DOHH2 (cell line): Measurements from ENCODE around the gene DSCAM.

Experiments
- H3F3A ChIP-seq: fragments of 200-600 bp; sonication (generic), shearing (Covaris generic); 2 replicates; pipeline ENCODE4 v1.6.0; 2016; ENCODE audit warnings: antibody characterized with exemption, mild to moderate bottlenecking; ENCODE audit not compliant: control insufficient read depth, insufficient read depth
- H3K27ac ChIP-seq: fragments of 200-600 bp; sonication (generic); 2 replicates; pipeline ENCODE4 v1.5.1; 2014; ENCODE audit warnings: low read depth, mild to moderate bottlenecking, low read length, moderate library complexity
- H3K27me3 ChIP-seq: fragments of 200-600 bp; sonication (generic); 2 replicates; pipeline ENCODE4 v1.6.1; 2014; ENCODE audit warnings: mild to moderate bottlenecking, low read length, mixed read lengths; ENCODE audit not compliant: control insufficient read depth
- H3K36me3 ChIP-seq: fragments of 200-600 bp; sonication (generic); 2 replicates; pipeline ENCODE4 v1.6.1; 2014; ENCODE audit warnings: mild to moderate bottlenecking, low read length, moderate library complexity, mixed read lengths; ENCODE audit not compliant: control insufficient read depth
- H3K4me1 ChIP-seq: fragments of 200-600 bp; sonication (generic); 2 replicates; pipeline ENCODE4 v1.6.1; 2014; ENCODE audit warnings: mild to moderate bottlenecking, low read length, mixed read lengths; ENCODE audit not compliant: control insufficient read depth
- H3K4me2 ChIP-seq: fragments of 200-600 bp; sonication (generic); 2 replicates; pipeline ENCODE4 v1.6.0; 2014; ENCODE audit warnings: mild to moderate bottlenecking, low read length, moderate library complexity
- H3K4me3 ChIP-seq: fragments of 200-600 bp; sonication (generic); 2 replicates; pipeline ENCODE4 v1.5.1; 2014; ENCODE audit warnings: mild to moderate bottlenecking, low read length, mixed read lengths
- H3K79me2 ChIP-seq: fragments of 200-600 bp; sonication (generic); 2 replicates; pipeline ENCODE4 v1.6.1; 2014; ENCODE audit warnings: mild to moderate bottlenecking, low read length, mixed read lengths; ENCODE audit not compliant: control insufficient read depth
- H3K9me2 ChIP-seq: fragments of 200-600 bp; sonication (generic); replicated peaks from 2 replicates; pipeline ENCODE4 v1.6.1; 2014; ENCODE audit warnings: mild to moderate bottlenecking, low read length, mixed read lengths; ENCODE audit not compliant: control insufficient read depth
- H3K9me3 ChIP-seq: fragments of 200-600 bp; sonication (generic); 2 replicates; pipeline ENCODE4 v1.6.1; 2014; ENCODE audit warnings: antibody characterized with exemption, low read length, mixed read lengths; ENCODE audit not compliant: control insufficient read depth, insufficient read depth
- H4K20me1 ChIP-seq: fragments of 200-600 bp; sonication (generic); 2 replicates; pipeline ENCODE4 v1.6.0; 2014; ENCODE audit warnings: low read depth, mild to moderate bottlenecking, antibody characterized with exemption, low read length, moderate library complexity; ENCODE audit not compliant: control insufficient read depth, insufficient read depth
- EZH2phosphoT487 ChIP-seq: fragments of 200-600 bp; sonication (generic); IDR thresholded peaks from 2 replicates; pipeline ENCODE4 v1.6.1; 2017; ENCODE audit warnings: borderline replicate concordance, mild to moderate bottlenecking, antibody characterized with exemption, low read length, moderate library complexity, mixed read lengths
- TF ChIP-seq, protein P1 (sequence below): fragments of 200-600 bp; sonication (generic); IDR thresholded peaks from one replicate; pipeline ENCODE4 v1.5.1; 2014; ENCODE audit warnings: antibody characterized with exemption, mild to moderate bottlenecking, low read depth, low read length; ENCODE audit not compliant: poor library complexity, severe bottlenecking

The DSCAM gene

GRCh38 chr21:40463176-40463575 is 383.8 kb downstream of the DSCAM start:
- no peak for TF ChIP-seq EZH2phosphoT487
- TF ChIP-seq, protein P1, sequence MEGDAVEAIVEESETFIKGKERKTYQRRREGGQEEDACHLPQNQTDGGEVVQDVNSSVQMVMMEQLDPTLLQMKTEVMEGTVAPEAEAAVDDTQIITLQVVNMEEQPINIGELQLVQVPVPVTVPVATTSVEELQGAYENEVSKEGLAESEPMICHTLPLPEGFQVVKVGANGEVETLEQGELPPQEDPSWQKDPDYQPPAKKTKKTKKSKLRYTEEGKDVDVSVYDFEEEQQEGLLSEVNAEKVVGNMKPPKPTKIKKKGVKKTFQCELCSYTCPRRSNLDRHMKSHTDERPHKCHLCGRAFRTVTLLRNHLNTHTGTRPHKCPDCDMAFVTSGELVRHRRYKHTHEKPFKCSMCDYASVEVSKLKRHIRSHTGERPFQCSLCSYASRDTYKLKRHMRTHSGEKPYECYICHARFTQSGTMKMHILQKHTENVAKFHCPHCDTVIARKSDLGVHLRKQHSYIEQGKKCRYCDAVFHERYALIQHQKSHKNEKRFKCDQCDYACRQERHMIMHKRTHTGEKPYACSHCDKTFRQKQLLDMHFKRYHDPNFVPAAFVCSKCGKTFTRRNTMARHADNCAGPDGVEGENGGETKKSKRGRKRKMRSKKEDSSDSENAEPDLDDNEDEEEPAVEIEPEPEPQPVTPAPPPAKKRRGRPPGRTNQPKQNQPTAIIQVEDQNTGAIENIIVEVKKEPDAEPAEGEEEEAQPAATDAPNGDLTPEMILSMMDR: no peak
- Histone ChIP-seq H3K79me2 (no peaks in the 10 kb centered on the region), H3K4me3 (no peak overlapping the region)

GRCh38 chr21:40461008-40461407 is 385.9 kb downstream of the DSCAM start:
- Histone ChIP-seq H3K9me2 (no peaks in the 10 kb centered on the region), H3K27ac (no peak overlapping the region), H3F3A (no peaks in the 10 kb centered on the region), H3K79me2 (no peaks in the 10 kb centered on the region), H4K20me1 (no peaks in the 10 kb centered on the region), H3K36me3 (no peaks in the 10 kb centered on the region), H3K9me3 (no peaks in the 10 kb centered on the region), H3K27me3 (no peaks in the 10 kb centered on the region), H3K4me1 (no peaks in the 10 kb centered on the region), H3K4me2 (no peak overlapping the region), H3K4me3 (no peak overlapping the region)
- TF ChIP-seq, protein P1: no peak
- TF ChIP-seq EZH2phosphoT487: no peak

More at GRCh38 chr21:40463176-40463575, 383.8 kb downstream of the DSCAM start:
- H3K27ac ChIP-seq: no peak overlapping the region
- no peaks in the 10 kb centered on the region for H3K4me1 ChIP-seq
- no peaks in the 10 kb centered on the region for H3K9me3 ChIP-seq
- H3K4me2 ChIP-seq: no peak overlapping the region
- H3K27me3 ChIP-seq: no peaks in the 10 kb centered on the region
- no peaks in the 10 kb centered on the region for H4K20me1 ChIP-seq
- no peaks in the 10 kb centered on the region for H3K9me2 ChIP-seq
- H3F3A ChIP-seq: no peaks in the 10 kb centered on the region
- no peaks in the 10 kb centered on the region for H3K36me3 ChIP-seq

DNA sequence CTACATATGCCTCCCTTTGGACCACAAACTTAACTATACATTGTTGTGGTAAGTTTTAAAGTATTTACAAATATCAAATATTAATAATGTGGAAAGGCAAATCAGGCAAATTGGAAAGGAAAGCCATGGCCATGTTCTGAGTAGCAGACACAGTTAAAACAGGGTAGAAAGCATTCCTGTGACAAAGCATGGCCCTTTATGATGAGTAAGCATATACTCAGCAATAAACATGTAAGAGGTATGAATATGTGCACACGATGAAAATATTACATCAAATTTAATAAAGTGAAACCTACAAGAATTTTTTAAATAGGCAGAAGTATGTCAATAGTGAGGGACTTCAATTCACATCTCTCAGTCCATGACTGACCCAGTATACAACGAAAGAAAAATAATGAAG is 389.2 kb downstream of the DSCAM start:
- Histone ChIP-seq H3K27ac (no peak overlapping the region), H3K4me2 (no peak overlapping the region)

More for the DNA sequence above, 389.2 kb downstream of the DSCAM start:
- Histone ChIP-seq H4K20me1 (no peaks in the 10 kb centered on the region), H3F3A (no peaks in the 10 kb centered on the region), H3K9me2 (no peaks in the 10 kb centered on the region), H3K79me2 (no peaks in the 10 kb centered on the region), H3K9me3 (peaks cover 3% of the 10 kb centered on the region), H3K4me3 (no peak overlapping the region), H3K4me1 (no peaks in the 10 kb centered on the region), H3K36me3 (no peaks in the 10 kb centered on the region), H3K27me3 (no peaks in the 10 kb centered on the region)
- TF ChIP-seq, protein P1: no peak
- no peak for TF ChIP-seq EZH2phosphoT487
